Cardiac muscle cell (in vitro differentiated cells and primary cell): ENCODE data around the gene MGAT4B. TPM values are rescaled to one million over a fixed set of nuclear protein-coding genes. Genes with fewer than 3 reads are reported as not detected.
A peak's percentile ranks its signal among the peaks of the same experiment; 100 is the strongest.

Experiments
- DNase-seq, 2 donors: peaks; one replicate each; pipeline versions ENCODE4 v3.0.0 to v3.0.0-alpha.2; 2010 to 2017; ENCODE audit warnings: low read depth in 1 of 2, low spot score in 1 of 2
- H3K27ac ChIP-seq: fragments of 200-600 bp; sonication (generic); 2 replicates; pipeline ENCODE4 v1.5.1; 2016
- H3K27me3 ChIP-seq: fragments of 200-600 bp; sonication (generic); 2 replicates; pipeline ENCODE4 v1.6.0; 2016; ENCODE audit warnings: control low read depth
- H3K36me3 ChIP-seq: fragments of 200-600 bp; sonication (generic); 2 replicates; pipeline ENCODE4 v1.5.1; 2016; ENCODE audit warnings: control low read depth
- H3K4me1 ChIP-seq: fragments of 200-600 bp; sonication (generic); 2 replicates; pipeline ENCODE4 v1.8.1; 2017; ENCODE audit warnings: low read depth, mild to moderate bottlenecking, mixed run types
- H3K4me3 ChIP-seq: fragments of 200-600 bp; sonication (generic); 2 replicates; pipeline ENCODE4 v1.5.1; 2016; ENCODE audit warnings: mild to moderate bottlenecking
- H3K9me3 ChIP-seq: fragments of 200-600 bp; sonication (generic); 2 replicates; pipeline ENCODE4 v1.5.1; 2017; ENCODE audit warnings: low read depth, mild to moderate bottlenecking, control low read depth
- polyA plus RNA-seq: library from polyadenylated mRNA; unstranded; fragments of >200 nt; fragmentation: Nextera tagmentation; extraction: Ambion mirVana; gene quantifications from 2 replicates; pipeline ENCODE4 v1.2.1, GENCODE V29; 2016
- total RNA-seq: library from RNA; depleted of rRNA; stranded (reverse); fragments of >200 nt; gene quantifications from 2 replicates; pipeline ENCODE4 v1.2.3, GENCODE V29; 2016
- TF ChIP-seq, protein P1 (sequence below): IDR thresholded peaks from 2 replicates; pipeline ENCODE4 v1.5.1; 2012; ENCODE audit warnings: low read depth, mild to moderate bottlenecking, low read length

The MGAT4B gene
- total and polyA plus RNA-seq, 2 experiments from 2014 or later, result 184 to 192 TPM

DNA sequence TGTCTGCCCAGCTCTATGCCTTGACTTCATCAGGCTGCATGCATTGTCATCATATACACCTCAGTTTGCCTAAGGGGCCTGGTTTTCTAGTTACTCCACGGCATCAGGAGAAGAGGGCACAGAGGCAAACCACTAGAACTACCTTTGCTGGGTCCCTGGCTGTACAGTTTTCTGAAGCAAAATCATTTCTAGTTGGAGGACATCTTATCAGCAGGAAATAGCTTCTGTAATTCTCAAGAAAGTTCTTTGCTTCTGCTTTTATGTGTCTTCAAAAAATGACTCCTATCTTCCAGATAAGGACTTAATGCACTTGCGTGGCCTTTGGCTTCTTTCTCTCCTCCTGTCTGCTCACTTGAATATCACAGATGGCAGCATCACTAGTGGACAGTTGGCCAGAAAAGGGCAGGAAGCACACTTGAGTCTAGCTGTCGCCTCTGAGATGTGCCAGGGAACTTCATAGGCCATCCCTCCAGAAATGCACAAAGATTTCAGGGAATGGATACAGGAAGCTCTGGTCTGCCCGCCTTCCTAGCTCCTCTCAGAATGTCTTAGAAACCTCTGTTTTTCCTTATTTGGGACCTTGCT is 35.3 kb downstream of the MGAT4B start:
- H3K4me3 ChIP-seq, result no peak overlapping the region
- no peak overlapping the region for H3K27ac ChIP-seq
- H3K36me3 ChIP-seq, result peaks cover 70% of the 10 kb centered on the region
- H3K9me3 ChIP-seq, result no peaks in the 10 kb centered on the region
- H3K4me1 ChIP-seq, result no peaks in the 10 kb centered on the region
- TF ChIP-seq, protein P1, sequence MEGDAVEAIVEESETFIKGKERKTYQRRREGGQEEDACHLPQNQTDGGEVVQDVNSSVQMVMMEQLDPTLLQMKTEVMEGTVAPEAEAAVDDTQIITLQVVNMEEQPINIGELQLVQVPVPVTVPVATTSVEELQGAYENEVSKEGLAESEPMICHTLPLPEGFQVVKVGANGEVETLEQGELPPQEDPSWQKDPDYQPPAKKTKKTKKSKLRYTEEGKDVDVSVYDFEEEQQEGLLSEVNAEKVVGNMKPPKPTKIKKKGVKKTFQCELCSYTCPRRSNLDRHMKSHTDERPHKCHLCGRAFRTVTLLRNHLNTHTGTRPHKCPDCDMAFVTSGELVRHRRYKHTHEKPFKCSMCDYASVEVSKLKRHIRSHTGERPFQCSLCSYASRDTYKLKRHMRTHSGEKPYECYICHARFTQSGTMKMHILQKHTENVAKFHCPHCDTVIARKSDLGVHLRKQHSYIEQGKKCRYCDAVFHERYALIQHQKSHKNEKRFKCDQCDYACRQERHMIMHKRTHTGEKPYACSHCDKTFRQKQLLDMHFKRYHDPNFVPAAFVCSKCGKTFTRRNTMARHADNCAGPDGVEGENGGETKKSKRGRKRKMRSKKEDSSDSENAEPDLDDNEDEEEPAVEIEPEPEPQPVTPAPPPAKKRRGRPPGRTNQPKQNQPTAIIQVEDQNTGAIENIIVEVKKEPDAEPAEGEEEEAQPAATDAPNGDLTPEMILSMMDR, result no peak
- DNase-seq, result peak in 1 of 2 donors; percentile 15
- H3K27me3 ChIP-seq, result no peaks in the 10 kb centered on the region

DNA sequence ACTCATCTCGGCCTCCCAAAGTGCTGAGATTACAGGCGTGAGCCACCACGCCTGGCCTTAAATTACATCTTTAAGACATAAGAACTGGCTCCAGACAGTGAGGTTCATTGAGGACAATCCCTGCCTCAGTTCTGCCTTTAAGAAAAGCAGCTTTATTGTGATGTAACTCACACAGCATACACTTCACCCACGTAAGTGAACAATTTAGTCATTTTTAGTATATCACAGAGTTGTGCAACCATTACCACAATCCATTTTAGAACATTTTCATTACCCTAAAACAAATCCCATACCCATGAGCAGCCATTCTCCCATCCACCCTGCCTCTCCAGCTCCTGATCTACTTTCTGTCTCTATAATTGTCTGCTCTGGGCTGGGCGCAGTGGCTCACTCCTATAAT is 36.9 kb downstream of the MGAT4B start:
- H3K9me3 ChIP-seq, result no peaks in the 10 kb centered on the region
- peak in 1 of 2 donors; percentile 58 for DNase-seq
- H3K27me3 ChIP-seq, result no peaks in the 10 kb centered on the region
- H3K4me3 ChIP-seq, result no peak overlapping the region
- H3K4me1 ChIP-seq, result no peaks in the 10 kb centered on the region
- TF ChIP-seq, protein P1, result no peak
- H3K36me3 ChIP-seq, result peaks cover 60% of the 10 kb centered on the region
- H3K27ac ChIP-seq, result no peak overlapping the region

GRCh38 chr5:179769271-179769670 is 37.4 kb downstream of the MGAT4B start:
- H3K27ac ChIP-seq, result peak overlapping the region; percentile 27
- H3K9me3 ChIP-seq, result no peaks in the 10 kb centered on the region
- H3K4me1 ChIP-seq, result no peaks in the 10 kb centered on the region
- no peaks in the 10 kb centered on the region for H3K27me3 ChIP-seq
- peaks cover 54% of the 10 kb centered on the region for H3K36me3 ChIP-seq
- no peak for DNase-seq
- no peak overlapping the region for H3K4me3 ChIP-seq
- TF ChIP-seq, protein P1, result no peak

GRCh38 chr5:179768326-179769085 is 38.2 kb downstream of the MGAT4B start:
- H3K4me3 ChIP-seq, result no peak overlapping the region
- peaks cover 6% of the 10 kb centered on the region for H3K4me1 ChIP-seq
- peaks cover 54% of the 10 kb centered on the region for H3K36me3 ChIP-seq
- no peaks in the 10 kb centered on the region for H3K27me3 ChIP-seq
- peak; percentile 21 to 75 for DNase-seq
- no peaks in the 10 kb centered on the region for H3K9me3 ChIP-seq
- peak overlapping the region; percentile 27 for H3K27ac ChIP-seq
- TF ChIP-seq, protein P1, result peak; percentile 25

- Histone ChIP-seq H3K27me3 (no peaks in the 10 kb centered on the region), H3K4me1 (peaks cover 14% of the 10 kb centered on the region), H3K36me3 (peaks cover 47% of the 10 kb centered on the region), H3K9me3 (no peaks in the 10 kb centered on the region), H3K4me3 (no peak overlapping the region), H3K27ac (peak overlapping the region; percentile 27)
- DNase-seq, result no peak
- TF ChIP-seq, protein P1, result no peak
These were observed 39.1 kb downstream of the MGAT4B start for GRCh38 chr5:179767496-179768100.
